HG03575 (cell line): ENCODE measurements around the gene HAGHL.

Source experiments
- ATAC-seq: cut with Tn5 transposase; IDR thresholded peaks from one replicate; pipeline ENCODE4 v1.9.1; 2021; ENCODE audit not compliant: unreplicated experiment, insufficient number of reproducible peaks, low FRiP score; ENCODE audit errors: extremely low read depth

The HAGHL gene

GRCh38 chr16:728890-729744 lies 2.2 kb downstream of the HAGHL start:
- ATAC-seq: no peak

DNA sequence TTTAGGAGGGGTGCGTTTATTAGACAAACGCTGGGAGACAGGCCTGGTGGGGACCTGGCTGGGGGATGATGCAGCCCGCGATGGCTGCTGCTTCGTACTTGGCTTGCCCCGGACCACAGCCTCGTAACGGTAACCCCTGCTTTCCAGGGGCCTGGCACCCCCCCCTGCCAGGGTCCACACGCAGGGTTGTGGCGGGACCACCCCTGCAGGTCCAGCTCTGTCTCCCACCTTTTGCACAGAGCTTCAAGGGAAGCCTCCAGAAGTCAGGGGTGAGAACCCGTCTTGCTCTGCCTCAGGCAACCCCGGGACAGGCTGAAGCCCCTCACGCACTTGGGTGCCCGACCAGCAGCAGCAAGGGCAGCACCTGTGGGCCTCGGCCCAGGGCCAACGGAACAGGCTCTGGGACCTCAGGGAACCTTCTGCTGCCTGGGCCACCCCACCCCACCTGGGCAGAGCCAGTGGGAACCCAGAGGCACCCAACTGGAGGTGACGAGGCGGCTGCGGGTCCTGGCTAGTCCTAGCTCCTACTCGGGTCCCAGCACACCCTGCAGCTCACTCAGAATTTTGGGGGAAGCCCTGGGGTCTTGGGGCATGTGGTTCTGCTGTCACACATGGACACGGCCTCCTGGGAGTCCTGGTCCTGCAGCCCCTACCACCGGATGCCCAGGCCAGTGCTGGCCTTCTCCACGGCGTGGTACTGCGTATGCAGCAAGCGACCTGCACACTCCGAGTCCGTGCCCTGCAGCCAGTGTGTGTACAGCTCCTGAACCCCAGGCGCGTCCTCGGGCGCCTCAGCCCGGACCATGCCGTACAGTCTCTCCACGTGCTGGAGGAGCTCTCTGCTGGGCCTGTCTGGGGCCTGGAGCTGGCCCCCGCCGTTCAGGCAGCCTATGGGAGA lies 3.1 kb downstream of the HAGHL start:
- no peak for ATAC-seq

GRCh38 chr16:730666-731509 lies 4.0 kb downstream of the HAGHL start:
- no peak for ATAC-seq

DNA sequence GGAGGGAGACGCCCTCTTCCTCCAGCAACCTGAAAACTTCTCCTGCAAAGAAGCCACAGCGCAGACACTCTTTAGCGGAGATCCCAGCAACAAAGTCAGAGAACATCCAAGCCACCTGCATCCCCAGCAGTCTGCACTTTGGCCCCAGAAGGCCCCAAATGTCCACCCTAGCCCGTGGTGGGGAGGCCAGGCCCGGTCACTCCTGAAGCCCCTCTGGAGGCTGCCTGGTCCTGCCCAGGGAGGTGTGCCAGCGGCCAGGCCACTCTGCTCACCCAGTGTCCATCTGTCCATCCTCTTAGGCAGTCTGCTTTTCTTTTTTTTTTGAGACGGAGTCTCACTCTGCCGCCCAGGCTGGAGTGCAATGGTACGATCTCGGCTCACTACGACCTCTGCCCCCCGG lies 5.4 kb downstream of the HAGHL start:
- ATAC-seq: no peak

DNA sequence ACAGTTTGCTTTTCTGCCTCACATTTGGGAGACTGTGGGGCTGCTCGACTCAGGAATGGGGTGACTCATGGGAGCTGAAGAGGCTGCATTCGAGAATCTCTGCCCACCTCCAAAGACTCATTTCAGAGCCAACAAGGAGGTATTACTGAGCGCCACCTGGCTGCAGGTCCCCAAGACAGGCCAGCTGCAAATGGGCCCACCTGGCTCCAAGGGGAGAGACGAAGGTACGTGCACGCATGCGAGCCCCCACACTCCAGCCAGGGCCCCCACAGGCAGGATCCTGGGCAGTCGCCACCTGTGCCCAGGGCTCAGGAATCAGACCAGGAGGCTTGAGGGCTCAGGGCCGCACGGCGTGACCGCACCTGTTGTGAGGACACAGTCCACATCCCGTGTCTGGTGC lies 6.0 kb downstream of the HAGHL start:
- ATAC-seq: no peak

DNA sequence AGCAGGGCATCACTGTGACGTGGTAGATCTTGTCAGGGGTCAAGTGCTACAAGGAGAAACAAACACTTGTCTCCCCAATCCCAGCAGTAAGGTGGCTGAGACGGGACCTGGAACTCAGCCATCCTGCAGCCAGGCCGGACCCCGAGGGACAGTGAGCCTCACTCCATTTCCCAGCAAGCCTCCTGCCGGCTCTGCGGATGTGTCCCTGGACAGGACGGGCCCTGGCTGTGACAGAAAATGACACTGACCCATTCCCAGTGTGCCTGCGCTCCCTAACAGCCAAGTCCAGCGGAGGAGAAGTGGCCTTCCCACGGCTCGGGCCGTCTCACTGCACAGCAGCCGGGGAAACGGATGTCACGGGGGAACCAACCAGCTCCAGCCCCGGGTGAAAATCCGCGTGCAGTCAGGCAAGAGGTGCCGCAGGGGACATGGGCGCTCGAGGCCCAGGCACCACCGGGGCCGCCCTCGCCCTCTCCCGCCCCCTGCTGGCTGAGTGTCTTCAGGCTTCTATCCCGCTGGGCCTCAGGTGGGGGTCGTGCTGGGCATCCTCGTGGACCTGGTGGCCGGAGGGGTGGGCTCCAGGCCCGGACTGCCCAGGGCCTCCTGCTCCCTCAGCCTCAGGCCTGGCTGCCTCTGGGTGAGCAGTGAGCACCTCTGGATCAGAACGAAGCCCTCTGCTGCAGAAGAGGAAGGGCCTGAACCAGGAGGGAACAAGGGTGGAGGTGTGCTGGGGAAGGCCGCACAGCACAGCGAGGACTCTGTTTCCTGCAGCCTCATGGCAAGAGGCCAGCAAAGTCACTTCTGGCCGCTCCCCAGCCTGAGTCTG lies 6.7 kb downstream of the HAGHL start:
- ATAC-seq: no peak

DNA sequence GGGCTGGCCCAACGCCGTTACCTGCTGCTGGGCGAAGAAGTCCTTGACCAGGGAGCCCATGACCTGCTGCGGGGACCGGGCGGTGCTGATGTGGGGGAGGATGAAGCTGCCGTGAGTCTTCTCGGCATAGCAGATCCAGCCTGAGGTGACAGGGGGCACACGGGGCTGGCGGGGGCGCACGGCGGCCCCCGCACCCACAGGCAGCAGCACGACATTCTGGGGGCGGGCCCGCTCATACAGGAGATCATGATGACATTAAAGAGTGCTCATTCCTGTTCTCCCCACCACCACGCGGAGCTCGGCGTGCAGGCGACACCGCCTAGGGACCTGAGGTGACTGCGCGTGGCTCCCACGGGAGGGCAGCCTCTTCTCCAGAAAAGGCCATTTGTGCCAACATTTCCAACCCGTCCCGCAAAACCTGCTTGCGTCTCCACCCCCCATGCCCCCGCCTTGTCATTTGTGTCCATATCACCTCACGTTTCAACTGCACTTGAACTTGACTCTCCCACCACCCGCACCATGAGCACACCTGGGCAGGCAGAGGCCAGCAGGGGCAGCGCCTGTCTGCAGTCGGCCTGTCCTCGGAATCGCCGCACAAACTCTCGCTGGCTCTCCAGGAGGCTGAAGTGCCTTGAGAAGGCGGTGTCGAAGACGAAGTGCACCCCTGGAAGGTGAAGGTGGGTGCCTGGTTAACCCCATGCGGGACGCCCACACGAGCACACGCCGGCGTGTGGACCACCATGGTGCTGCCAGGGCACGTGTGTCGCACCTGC lies 7.5 kb downstream of the HAGHL start:
- ATAC-seq: no peak

DNA sequence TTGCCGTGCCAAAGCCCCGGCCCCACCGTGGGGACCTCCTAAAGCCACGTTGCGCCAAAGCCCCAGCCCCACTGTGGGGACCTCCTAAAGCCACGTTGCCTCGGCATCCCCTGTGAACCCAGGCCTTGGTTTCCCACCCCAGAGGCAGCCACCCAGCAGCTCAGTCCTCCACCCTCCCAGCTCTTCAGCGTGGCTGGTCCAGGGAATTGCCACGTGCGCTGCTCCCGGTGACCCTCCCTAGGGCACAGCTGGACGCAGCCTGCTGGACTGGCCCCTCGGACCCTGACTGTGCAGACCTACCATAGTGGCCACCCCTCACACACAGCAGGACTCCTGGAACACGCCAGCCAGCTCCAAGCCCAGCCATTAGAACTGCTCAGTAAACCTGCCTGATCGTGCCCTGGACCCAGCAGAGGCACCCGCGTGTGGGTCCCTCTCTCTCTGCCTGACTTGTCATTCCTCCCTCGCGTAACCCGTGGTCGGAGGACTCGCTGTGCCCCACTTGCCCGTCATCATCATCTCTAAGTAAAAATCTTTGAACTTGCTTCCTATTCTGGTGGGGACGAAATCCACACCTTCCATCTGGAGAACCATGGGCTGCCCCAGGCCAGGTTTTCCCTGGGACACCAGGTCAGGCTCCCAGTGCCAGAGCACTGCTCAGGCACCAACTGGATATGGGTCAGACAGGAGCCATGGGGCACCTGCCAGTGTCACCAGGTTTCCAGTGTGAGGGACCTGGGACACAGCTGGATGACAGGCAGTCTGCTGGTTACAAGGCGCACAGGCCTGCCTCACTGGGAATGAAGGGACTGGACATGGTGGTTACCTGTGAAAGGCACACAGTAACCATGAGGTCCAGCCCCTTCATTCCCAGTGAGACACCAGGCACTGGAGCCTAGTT lies 8.3 kb downstream of the HAGHL start:
- no peak for ATAC-seq

DNA sequence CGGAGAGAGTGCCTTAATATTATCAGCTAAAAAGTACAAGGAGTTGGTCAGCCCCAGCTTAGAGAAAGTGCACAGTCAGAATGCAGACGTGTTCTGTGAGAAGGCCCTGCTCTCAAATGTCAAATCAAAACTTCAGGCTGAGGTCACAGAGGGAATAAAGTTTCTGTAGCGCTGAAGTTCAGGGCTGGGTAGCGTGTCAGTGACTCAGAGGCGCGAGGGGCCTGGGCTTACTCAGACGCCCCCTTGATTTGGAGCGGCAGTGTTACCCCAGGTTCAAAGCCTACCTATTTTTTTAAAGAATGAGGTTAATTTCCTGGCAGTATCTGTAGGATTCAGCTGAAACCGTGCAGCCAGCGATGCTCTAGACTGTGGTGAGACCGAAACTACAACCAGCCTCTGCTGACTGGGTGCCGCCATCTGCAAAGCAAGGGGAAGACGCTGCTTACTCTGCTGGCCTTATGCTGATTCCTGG lies 9.1 kb downstream of the HAGHL start:
- no peak for ATAC-seq

GRCh38 chr16:736936-737481 lies 10.1 kb downstream of the HAGHL start:
- no peak for ATAC-seq

DNA sequence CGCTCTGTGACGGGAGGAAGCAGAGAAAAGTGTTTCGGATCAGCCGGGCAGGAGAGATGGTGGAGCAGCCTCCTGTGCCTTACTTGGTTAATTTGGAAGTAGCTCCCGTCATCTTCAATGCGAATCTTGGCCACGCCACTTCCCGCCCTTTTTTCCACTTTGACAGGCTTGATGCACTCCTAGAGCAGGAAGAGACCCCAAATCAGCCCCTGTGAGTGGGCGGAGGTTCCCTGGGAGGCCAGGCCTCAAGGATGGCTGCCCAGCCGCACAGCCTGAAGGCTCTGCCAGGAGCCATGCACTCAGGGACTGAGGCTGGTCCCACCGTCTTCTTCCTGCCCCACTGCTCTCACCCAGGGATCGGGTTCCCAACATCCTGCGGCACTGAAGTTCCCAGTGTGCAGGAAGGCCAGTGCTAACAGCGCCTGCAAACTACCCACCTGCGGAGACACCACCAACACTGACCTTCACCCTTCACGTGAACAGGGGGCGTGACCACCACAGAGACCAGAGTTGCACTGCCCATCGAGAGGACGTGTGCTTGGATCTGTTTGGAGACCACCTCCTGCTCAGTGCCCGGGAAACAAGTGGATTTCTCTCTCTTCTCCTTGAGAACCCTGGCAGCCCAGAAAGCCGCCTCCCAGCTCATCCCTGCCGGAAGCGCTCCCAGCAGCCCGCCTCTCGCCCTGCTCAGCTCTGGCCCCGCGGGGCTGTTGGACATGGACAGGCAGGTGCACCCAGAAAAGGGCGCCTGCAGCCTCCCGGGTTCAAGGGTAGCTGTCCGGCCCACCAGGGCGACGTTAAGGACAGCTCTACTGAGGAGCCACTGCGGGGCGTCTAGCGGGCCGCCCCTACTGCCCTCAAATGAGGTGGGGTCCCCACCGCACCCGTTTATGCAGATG lies 12.9 kb downstream of the HAGHL start:
- ATAC-seq: no peak

- no peak for ATAC-seq
Measured at GRCh38 chr16:740459-740763, 13.5 kb downstream of the HAGHL start.

- no peak for ATAC-seq
Measured at GRCh38 chr16:740764-741505, 14.0 kb downstream of the HAGHL start, which contains the start of gene CIAO3. Gene CIAO3 (minus strand): TSS chr16:740997. CDS start chr16:740985, 12 bp downstream.

DNA sequence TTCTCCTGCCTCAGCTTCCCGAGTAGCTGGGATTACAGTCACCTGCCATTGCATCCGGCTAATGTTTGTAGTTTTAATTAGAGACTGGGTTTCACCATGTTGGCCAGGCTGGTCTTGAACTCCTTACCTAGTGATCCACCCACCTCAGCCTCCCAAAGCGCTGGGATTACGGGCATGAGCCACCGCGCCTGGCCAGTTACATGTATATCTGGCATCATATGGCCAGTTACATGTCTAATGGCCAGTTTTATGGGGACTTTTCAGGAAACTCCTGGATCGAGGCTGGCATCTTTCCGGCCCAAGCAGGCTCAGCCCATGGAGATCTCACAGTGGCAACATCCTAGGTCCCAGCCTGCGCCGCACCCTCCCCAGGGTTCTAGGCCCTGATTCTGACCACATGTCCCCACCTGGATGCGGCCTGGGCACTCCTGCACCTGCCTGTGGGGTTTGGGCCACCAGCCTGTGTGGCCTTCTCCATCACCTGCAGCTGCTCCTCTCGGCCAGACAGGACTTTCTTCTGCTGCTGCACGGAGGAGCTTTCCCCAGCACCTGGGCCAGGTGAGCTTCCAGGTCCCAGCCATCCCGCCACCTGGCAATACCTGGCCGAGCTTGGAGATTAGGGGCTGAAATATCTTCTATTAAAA lies 15.2 kb downstream of the HAGHL start:
- no peak for ATAC-seq
